ENCODE measurements around the gene LRRC28.
"Not testable (repeated sequence)": the region's sequence is repeated elsewhere in the genome, so short reads cannot be mapped to it uniquely, and the experiment has no call there.

The LRRC28 gene

DNA sequence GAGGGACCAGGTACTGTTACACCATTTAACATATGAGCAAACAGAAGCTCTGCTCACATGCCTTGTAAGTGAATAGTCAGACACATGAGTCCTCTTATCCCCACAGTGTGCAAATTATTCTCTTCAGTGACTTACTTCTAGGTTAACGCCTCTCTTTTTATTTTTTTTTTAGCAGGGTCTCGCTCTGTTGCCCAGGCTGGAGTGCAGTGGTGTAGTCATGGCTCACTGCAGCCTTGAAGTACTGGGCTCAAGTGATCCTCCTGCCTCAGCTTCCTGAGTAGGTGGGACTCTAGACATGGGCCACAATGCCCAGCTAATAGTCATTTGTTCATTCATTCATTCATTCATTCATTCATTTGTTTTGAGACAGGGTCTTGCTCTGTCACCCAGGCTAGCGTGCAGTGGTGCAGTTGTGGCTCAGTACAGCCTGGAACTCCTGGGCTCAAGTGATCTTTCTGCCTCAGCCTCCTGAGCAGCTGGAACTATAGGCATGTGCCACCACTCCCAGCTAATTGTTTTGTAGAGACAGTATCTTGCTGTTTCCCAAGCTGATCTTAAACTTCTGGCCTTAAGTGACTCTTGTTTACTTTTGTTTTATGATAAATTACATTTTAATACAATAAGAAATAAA, 94.7 kb downstream of the LRRC28 start:
- DNase-seq, result no peak

DNA sequence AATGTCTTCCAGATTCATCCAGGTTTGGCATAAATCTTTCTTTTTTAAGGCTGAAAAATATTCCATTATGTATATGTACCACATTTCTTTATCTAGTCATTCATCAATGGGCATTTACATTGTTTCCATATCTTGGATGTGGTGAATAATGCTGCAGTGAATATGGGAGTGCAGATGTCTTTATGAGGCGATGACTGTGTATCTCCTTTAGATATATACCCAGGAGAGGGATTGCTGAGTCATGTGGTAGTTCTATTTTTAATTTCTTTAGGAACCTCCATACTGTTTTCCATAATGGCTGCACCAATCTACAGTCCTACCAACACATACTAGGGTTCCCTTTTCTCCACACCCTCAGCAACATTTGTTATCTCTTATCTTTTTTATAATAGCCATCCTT, 96.3 kb downstream of the LRRC28 start:
- DNase-seq, result no peak

DNA sequence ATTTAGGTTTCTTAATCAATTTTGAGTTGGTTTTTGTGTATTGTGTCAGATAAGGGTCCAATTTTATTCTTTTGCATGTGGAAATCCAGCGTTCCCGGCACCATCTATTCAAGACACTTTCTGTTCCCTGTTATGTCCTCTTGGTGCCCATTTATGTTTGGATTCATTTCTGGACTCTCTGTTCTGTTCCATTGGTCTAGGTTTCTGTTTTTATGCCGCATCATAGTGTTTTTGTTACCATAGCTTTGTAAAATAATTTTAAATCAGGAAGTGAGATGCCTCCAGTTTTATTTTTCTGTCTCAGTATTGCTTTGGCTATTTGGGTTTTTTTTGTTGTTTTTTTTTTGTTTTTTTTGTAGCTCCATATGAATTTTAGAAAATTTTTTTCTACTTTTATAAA, 97.1 kb downstream of the LRRC28 start:
- DNase-seq, result no peak

DNA sequence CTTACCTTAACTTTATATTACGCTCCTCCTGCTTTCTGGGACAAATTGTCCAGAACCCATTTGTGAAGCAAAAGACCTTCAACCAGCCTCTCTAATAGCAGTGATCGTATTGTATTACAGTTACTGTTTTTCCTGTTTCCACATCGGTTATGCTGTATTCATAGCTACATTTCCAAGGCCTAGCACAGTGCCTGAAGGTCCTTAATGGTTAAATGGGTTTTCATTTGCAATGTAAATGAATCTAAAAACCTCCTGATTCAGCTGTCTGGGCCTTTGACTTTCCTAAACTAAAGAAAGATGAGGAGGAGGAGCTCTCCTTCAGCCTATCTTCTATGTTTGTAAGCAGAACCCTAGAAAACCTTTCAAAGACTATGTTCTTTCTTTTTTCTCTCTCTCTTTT, 99.1 kb downstream of the LRRC28 start:
- no peak for DNase-seq

DNA sequence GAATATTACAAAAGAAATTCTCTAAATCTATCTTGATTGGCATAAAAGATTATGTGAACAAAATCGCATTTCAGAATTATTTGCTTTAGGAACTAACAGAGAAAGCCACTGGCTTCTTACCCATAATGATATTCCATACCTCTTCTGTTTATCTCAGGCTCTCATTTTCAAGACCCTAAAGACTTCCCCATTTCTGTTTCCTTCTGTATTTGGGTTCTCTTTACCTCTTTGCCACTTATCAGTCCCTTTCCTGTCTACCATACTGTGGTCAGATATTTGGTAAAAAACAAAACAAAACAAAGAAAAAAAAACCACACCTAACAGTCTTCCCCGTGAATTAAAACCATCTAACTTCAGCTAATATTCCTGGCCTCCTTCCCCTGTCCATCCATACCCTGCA, 108.5 kb downstream of the LRRC28 start:
- no peak for DNase-seq

DNA sequence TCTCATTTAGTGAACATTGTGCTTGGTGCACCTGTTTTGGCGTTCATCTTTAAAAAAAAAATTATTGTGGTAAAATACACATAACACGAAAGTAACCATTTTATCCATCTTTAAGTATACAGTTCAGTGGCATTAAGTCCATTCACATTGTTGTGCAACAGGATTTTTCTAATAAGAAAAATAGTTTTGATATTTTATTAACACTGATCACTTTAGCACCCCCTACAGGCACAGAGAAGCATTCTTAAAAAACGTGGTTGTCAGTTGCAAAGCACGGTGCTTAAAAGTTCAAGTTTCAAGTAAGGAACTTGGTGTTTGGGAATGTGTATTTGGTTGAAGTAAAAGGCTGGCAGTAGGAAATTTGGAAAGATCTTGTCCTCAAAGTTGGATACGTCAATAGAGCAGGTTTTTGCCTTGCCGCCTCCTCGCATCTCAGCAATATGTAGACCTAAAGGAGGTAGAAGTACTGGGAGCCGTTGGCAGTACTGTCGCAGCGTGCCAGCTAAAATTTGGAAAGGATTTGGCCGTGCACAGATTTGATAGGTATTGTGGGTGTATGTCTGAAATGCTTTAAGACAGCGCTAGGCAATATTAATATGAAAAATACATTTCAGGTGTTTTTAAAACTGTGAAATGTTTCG, 110.4 kb downstream of the LRRC28 start:
- no peak for DNase-seq

DNA sequence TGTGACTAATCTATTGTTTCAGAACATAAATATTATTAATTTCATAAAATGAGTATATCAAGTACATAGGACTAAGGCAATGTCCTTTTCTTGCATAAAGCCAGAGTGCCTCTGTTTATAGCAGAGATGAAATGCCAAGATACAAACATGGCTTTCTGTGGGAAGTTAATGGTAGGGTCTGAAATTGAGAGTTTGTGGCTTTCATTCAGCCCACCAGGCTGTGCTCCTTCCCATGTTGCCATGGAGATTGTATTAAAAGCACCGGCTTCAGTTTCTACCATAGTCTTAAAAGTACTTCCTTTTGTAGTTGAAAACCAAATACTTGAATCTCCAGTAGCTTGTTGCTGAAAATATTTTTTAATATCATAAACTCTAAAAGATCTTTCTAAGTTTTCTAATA, 114.0 kb downstream of the LRRC28 start:
- DNase-seq, result no peak

DNA sequence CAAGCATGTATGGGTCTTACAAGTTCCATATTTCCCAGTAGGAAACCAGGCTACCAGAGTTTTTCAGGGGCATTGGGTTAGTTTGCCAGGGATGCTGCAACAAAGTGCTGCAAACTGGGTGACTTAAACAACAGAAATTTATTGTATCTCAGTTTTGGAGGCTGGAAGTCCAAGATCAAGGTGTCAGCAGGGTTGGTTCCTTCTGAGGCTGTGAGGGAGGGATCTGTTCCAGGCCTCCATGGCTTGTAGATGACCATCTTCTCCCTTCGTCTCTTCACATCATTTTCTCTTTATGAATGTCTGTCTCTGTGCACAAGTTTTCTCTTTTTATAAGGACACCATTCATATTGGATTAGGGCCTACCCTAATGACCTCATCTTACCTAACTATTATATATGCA, 114.7 kb downstream of the LRRC28 start:
- DNase-seq, result no peak

DNA sequence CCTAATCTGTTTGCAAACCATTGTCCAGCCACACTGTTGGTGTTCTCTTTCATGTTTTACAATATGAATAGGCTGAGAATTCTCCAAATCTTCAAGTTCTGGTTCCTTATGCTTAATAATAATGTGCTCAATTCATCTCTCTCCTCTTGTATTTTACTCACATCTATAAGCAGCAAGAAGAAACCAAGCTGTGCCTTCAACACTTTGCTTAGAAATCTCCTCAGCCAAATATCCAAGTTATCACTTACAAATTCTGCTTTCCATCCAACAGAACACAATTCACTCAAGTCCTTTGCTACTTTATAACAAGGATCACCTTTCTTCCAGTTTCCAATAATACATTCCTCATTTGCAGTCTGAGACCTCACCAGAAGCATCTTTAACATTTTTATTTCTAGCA, 117.5 kb downstream of the LRRC28 start:
- DNase-seq, result no peak

DNA sequence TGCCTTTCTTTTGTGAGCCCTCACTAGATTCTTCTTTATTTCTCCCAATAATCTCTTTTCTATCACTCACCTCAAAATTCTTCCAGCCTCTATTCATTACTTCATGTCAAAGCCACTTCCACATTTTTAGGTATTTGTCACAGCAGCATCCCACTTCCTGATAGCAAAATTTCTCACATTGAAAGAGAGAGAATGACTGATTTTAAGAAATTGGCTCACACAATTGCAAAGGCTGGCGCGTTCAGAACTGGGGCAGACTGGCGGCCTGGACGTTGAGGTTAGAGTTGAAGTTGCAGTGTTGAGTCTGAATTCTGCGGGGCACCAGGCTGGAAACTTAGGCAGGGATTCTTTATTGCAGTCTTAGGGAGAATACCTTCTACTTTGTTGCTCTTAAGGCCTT, 117.9 kb downstream of the LRRC28 start:
- no peak for DNase-seq

DNA sequence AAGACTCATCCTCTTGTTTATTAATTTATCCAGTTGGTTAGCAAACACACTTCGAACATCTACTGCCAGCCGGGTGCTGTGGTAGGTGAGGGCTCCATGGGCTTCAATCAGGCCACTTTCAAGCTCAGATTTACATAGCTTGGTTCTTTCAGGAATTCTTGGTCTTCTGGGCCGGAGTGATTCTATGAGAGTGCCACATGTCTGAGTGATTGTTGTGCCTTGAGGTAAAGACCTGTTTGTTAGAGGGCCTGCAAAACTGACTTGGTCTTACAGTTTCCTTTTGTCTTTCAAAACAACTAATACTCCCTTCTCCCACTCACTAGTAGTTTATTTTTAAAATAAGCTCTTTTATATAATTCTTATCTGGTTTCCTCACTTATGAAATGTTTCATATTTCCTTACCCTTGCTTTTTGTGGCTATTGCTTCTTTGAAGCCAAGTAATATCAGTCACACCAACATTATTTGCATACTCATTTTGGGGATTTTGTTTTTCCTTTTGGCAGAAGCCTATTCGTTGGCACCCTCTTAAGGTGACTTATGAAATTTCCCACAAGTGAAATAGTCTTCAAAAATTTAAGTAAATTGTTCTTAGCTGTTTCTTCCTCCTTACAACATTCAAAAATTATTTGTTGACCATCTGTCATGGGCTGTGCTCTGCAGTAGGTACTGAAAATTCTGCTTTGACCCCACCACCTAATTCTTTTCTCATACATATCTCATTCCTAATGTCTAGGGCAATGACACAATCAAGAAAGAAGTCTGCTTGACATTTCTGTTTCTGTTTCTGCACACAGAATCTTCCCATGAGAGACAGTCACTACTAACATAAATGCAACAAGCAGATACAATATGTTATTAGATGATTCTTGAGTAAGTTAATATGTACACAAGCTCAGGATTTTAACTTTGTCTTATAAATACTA, 120.2 kb downstream of the LRRC28 start:
- no peak for DNase-seq

DNA sequence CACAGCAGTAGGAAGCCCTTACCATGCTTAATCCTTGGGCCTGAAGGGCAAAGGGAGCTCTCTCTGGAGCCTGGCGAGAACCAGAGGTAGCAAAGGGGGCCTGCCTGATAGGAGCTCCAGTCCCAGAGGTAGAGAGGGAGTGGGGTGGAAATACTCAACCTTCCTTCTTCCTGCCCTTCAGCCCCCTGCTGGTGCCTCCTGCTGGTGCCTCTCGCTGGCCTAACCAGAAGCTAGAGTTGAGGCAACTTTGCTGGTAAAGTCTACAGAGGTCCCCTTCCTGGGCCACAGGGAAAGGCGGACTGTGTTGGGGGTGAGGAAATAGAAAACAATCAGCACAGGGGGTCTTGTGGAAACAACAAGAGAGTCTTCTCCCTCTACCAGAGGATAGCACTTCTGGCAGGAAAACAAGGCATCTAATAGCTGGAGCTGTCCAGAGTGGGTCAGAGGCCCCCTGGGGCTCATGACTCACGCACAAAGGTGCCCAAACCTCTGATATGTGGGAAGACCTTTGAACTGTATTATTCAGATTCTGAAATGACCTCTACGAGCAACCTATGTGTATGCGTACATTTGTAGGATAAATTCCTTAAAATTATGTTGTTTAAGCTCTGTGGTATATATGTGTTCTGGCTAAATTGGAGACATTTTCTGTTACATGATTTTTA, 133.9 kb downstream of the LRRC28 start:
- no peak for DNase-seq

DNA sequence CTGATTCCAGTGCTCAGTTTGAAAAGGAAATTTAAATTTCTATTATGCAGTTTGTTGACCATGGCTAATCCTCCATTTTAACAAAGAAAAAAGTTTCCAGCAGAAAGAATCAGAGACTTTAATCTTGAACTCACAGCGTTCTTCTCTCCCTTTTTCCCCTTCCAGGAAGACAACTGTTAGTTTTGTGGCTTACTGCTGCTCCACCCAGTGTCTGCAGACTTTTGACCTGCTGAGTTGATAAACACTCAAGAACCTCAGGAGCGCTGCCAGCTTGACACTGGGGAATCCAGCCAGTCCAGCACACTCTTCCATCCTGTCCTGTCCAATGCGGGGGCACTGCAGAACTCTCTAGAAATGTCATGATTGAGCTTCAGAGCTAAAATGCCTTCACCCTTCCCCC, 134.6 kb downstream of the LRRC28 start:
- DNase-seq, result no peak

DNA sequence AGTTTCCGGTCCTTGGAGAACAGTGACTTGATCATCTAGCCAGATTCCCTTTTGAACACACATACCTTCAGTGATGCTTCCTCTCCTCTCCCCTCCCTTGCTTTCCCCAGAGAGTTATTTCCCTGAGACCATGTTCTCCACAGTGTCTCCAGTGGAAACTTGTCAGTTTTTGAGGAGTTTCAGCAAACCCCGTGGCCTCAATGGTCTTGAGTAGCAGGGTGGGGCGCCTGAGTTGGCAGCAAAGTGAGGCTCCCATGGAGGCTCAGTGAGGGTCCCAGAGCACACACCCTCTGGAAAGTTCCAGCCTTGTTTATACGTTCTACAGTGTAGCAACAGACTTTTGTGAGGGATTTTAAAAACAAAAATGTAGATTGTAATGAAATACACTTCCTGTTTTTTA, 135.1 kb downstream of the LRRC28 start:
- no peak for DNase-seq

DNA sequence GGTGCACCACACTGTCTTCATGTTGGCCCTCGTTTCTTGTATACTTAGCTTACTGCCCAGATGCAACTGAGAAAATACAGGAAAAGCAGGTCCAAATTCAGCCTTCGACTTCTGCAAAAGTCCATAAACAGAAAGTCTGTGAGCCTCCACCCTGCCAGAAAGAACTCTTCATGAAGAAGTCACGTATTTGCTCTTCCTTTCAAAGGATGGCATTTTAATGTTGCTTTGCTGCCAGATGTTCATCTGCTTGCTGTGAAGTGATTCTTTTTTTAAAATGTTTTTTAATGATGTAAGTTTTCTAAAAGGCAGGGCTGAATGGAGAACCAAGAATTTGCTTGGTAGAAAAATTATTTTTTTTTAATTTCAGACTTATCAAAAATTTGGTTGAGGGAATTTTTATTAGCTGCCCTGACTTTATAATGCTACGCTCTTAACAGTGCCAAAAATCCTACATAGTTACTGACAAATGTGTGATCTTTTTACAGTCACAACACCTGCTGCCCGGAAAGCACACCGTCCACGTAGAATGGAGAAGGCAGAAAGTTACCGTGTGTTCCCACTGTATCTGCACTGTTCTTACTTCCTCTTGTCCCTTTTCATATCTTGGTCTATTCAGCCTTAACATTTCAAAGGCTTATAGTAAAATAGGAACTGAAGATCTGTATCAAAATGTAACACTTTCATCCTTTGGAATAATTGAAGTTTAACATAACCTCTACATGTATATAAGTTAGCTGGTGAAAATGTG, 136.3 kb downstream of the LRRC28 start:
- no peak for DNase-seq

DNA sequence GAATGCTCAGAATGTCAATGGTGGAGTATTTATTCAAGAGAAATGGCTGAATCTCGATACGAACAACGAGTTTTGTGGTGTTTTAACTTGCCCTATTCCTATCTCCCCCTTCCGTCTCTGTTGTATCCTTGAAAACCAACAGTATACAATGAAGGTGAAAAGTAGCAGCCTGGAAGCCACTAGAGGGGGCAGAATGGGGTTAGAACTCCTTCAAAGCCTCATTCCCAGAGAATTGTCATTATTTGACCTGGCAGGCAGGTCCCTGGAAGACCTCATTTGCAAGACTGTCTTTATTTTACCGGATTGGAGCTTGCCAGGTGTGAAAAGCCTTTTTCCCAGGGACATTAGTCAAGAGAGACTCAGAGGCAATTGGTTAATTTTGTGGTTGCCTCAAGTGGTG, 139.4 kb downstream of the LRRC28 start:
- no peak for DNase-seq

DNA sequence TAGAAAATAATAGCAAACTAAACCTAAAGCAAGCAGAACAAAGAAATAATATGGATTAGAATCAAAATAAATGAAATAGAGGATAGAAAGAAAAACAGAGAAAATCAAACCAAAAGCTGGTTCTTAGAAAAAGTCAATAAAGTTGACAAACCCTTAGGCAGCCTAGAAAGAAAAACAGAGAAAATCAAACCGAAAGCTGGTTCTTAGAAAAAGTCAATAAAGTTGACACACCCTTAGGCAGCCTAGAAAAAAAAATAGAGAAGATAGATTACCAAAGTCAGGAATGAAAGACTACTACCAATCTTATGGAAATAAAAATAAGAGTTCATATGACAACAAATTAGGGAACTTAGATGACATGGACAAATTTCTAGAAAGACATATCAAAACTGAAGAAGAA, 142.4 kb downstream of the LRRC28 start:
- DNase-seq, result no peak

DNA sequence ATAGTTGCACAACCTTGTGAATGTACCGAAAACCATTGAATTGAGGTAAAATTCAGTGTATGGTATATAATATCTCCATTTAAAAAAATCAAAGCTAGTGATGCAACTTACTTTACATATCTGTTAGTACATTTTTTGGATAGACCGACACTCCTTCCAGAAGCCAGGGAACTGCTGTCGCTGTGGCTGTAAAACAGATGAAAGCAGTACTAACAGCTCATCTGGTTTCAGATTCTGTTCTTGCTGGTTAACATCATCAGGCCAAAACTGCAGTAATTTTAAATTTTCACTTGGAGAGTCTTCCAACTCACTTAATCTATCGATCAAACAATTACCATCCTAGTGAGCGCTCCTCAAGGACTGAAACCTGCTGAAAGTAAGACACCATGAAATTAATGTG, 145.1 kb downstream of the LRRC28 start:
- DNase-seq, result no peak

DNA sequence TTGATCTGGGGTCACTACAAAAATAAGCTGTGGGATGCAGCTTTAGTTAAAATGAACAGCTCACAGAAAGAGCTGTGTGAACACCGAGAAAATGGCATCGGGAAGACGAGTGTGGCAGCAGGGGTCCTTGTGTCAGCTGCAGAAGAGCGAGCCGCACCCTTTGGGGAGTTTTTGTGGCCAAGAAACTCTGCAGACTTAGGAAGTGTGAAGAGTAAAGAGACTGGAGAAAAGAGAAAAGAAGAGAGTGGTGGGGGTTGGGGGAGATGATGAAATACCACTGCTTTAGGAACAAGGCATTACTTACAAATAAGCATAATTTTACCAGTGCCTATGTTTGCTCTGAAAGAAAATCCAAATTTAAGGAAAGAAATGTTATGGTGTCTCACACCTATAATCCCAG, 147.8 kb downstream of the LRRC28 start:
- no peak for DNase-seq

DNA sequence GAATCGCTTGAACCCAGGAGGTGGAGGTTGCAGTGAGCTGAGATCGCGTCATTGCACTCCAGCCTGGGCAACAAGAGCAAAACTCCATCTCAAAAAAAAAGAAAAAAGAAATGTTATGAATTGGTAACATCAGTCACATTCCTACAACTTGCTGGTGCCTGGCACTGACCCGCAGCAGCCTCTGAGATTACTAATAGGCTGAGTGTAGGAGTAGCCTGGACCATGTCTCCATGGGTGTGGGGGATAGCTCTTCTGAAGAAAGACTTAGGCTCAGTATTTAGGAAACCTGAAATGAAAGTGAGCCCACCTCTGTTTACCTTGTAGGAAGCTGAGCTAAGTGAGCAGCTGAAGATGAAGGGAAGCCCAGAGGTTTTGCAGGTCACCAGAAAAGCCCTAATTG, 148.3 kb downstream of the LRRC28 start:
- DNase-seq, result no peak

DNA sequence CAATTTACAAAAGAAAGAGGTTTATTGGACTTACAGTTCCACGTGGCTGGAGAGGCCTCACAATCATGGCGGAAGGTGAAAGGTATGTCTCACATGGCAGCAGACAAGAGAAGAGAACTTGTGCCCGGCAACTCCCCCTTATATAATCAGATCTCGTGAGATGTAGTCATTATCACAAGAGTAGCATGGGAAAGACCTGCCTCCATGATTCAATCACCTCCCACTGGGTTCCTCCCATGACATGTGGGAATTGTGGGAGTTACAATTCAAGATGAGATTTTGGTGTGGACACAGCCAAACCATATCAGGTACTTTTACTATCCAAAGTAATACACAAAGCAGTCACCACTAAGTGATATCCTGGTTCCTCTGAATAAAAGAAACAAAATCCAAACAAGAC, 149.9 kb downstream of the LRRC28 start:
- DNase-seq, result not testable (repeated sequence)

DNA sequence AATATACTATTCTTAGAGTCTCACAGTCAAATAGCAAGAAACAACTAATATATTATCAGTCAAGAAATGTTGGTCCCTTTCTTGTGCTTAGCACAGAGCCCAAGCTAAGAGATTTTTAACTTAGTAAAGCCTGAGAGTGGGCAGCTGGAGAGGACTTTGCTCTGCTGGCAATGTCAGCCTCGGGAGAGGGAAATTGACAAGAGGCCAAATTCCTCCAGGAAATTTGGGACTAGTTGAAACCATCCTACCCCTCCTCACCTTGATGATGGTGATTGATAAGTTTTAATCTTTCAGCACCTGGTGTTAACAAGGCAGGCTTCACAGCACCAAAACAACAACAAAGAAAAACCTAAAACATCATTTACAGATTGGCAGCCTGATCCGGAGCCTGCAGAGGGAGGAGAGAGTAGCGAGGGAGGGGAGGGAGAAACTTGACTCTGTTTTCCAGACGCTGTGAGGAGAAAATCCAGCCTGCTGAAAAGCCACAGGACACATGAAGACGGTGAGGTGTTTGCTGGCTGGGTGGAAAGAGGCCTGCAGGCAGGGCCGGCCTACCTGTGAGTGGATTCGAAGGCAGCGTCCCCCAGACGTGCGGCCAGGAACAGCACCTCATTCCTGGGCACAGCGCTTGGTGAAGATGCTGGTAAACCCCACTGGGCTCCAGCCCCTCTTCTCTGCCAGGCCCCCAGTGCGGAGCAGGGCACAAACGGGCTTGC, 150.9 kb downstream of the LRRC28 start:
- DNase-seq, result no peak
